ENCODE results near the gene DIRAS1. TPM values are rescaled to one million over a fixed set of nuclear protein-coding genes. Genes with fewer than 3 reads are reported as not detected.
"Not testable (repeated sequence)": the region's sequence is repeated elsewhere in the genome, so short reads cannot be mapped to it uniquely, and the experiment has no call there.

Gene DIRAS1
- polyA plus RNA-seq, 1 donor from 2014 or later, result 0.64 TPM

DNA sequence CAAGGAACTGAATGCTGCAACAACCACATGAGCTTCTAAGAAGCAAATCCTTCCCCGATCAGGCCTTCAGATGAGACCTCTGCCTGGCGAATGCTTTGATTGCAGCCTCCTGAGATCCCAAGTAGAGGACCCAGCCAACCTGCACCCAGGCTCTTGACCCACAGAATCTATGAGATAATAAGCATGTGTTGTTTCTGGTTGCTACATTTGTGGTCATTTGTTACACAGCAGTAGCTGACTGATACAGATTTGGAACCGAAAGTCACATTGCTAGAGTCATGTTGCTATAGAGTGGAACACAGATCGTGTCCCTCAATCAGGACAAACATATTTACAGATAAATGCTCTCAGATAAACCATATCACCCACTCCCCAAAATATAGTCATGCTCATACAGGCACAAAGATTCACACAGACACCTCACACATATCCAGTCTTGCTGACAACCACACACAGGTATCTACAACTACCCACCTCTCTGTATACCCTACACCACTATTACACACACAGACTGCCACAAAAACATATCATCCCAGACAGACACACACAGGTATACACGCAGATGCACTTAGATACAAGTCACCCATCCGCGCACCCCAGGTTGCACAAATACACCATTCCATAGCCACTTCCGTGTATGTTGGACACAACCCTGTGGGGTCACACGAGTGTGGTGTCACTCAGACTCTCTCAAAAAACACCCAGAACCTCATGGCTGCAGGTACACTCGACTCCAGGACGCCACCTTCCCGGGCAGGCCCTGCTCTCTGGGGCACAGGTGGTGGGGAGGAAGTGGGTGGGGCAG, 5.5 kb downstream of the DIRAS1 start:
- H3K27ac Mint-ChIP-seq, result peak overlapping the region; percentile 18 to 79 (median 78)
- H3K27me3 Mint-ChIP-seq, result peaks cover 7% of the 10 kb centered on the region
- H3K4me1 Mint-ChIP-seq, result peaks cover 19 to 30% (median 24%) of the 10 kb centered on the region in 3 donors
- H3K4me3 Mint-ChIP-seq, result peak overlapping the region in 3 of 4 donors; percentile 10 to 50 (median 48)
- peaks cover 2% of the 10 kb centered on the region for H3K36me3 Mint-ChIP-seq
- H3K9me3 Mint-ChIP-seq, result peaks cover 3 to 9% (median 5%) of the 10 kb centered on the region in 3 donors

GRCh38 chr19:2714531-2715269, 6.5 kb downstream of the DIRAS1 start:
- Mint-ChIP-seq H3K4me1 (peaks cover 23 to 30% (median 25%) of the 10 kb centered on the region in 3 donors), H3K36me3 (peaks cover 2% of the 10 kb centered on the region), H3K4me3 (peak overlapping the region in 1 of 4 donors; percentile 59), H3K9me3 (peaks cover 5 to 9% (median 6%) of the 10 kb centered on the region in 3 donors), H3K27me3 (peaks cover 5% of the 10 kb centered on the region), H3K27ac (peak overlapping the region in 1 of 3 donors; percentile 79)

- peaks cover 23 to 28% (median 25%) of the 10 kb centered on the region in 3 donors for H3K4me1 Mint-ChIP-seq
- not testable (repeated sequence) for H3K27ac Mint-ChIP-seq, H3K9me3 Mint-ChIP-seq, H3K4me3 Mint-ChIP-seq, H3K27me3 Mint-ChIP-seq, H3K36me3 Mint-ChIP-seq
Measured at GRCh38 chr19:2714102-2714501, 7.1 kb downstream of the DIRAS1 start.

- not testable (repeated sequence) for H3K9me3 Mint-ChIP-seq, H3K36me3 Mint-ChIP-seq, H3K27ac Mint-ChIP-seq, H3K4me3 Mint-ChIP-seq, H3K27me3 Mint-ChIP-seq
- peaks cover 23 to 28% (median 25%) of the 10 kb centered on the region in 3 donors for H3K4me1 Mint-ChIP-seq
Measured at GRCh38 chr19:2713170-2713569, 8.0 kb downstream of the DIRAS1 start.

GRCh38 chr19:2711875-2712205, 9.3 kb downstream of the DIRAS1 start:
- H3K27me3 Mint-ChIP-seq, result peaks cover 1% of the 10 kb centered on the region
- peak overlapping the region in 2 of 3 donors; percentile 98 to 99 for H3K27ac Mint-ChIP-seq
- H3K9me3 Mint-ChIP-seq, result peaks cover 5 to 9% (median 6%) of the 10 kb centered on the region in 3 donors
- peaks cover 2% of the 10 kb centered on the region for H3K36me3 Mint-ChIP-seq
- peaks cover 23 to 28% (median 25%) of the 10 kb centered on the region in 3 donors for H3K4me1 Mint-ChIP-seq
- H3K4me3 Mint-ChIP-seq, result peak overlapping the region in 2 of 4 donors; percentile 86 to 89

DNA sequence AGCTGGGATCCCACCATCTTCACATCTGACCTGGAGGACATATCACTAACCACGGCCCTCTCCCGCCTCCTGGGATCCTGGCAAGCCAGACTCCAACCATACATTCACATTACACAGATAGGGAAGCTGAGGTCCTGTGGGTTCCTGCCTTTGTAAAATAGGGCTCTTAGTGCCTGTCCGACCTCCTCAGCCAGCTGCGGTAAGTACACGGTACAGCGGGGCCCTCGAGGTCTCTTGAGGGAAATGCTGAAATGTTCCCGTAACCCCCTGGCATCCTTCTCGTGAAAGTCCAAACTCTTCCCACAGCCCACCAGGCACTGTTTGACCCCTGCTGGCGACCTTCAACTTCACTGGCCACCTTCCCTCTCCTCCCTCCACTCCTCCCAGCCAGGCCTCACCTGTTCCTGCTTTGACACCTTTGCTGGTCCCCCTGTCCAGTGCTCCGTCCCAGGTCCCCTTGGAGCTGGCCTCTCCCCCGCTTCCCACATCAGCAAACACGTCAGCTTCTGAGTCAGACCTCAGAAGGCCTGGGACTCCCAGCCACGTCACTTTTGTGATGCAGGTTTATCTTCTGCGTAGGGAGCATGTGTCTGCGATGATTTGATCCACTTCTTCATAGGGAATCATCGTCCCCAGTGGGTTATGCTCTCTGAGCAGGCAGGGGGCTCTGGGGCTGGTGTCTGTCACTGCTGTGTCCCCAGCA, 9.8 kb downstream of the DIRAS1 start:
- peaks cover 1% of the 10 kb centered on the region for H3K27me3 Mint-ChIP-seq
- H3K4me1 Mint-ChIP-seq, result peaks cover 23 to 28% (median 25%) of the 10 kb centered on the region in 3 donors
- peak overlapping the region; percentile 98 to 99 (median 98) for H3K27ac Mint-ChIP-seq
- H3K4me3 Mint-ChIP-seq, result peak overlapping the region; percentile 62 to 89 (median 87)
- peaks cover 2% of the 10 kb centered on the region for H3K36me3 Mint-ChIP-seq
- peaks cover 5 to 9% (median 6%) of the 10 kb centered on the region in 3 donors for H3K9me3 Mint-ChIP-seq

DNA sequence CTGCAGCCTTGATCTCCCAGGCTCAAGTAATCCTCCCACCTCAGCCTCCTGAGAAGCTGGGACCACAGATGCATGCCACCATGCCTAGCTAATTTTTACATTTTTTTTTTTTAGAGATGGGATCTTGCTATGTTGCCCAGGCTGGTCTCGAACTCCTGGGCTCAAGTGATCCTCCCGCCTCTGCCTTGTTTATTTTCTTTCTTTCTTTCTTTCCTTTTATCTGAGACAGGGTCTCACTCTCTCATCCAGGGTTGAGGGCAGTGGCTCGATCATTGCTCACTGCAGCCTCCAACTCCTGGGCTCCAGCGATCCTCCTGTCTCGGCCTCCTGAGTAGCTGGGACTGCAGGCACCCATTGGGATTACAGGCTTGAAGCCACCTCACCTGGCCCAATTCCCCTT, 14.9 kb downstream of the DIRAS1 start:
- Mint-ChIP-seq H3K36me3 (peaks cover 3% of the 10 kb centered on the region), H3K4me3 (peak overlapping the region in 1 of 4 donors; percentile 55), H3K9me3 (peaks cover 0 to 3% (median 0%) of the 10 kb centered on the region in 3 donors), H3K4me1 (peaks cover 14 to 17% (median 14%) of the 10 kb centered on the region in 3 donors), H3K27ac (peak overlapping the region in 1 of 3 donors; percentile 82), H3K27me3 (no peaks in the 10 kb centered on the region)

DNA sequence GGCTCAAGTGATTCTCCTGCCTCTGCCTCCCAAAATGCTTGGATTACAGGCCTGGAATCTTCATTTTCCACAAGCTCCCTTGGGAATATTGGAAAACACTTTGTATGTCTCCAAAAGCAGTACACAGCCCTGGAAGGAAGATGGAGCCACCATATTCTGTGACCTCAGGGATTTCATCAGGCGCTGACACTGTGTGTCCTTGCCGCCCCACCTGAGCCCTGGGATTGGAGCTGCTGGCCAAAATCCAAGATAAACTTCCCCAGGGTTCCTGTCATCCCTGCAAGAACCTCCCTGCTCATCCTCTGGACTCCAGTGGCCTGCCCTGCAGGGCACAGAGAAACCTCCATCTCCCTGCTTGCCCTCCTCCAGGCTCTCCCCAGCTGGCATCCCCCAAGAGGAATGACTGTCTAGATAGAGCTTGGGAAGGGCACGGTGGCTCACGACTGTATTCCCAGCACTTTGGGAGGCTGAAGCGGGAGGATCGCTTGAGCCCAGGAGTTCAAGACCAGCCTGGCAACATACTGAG, 17.4 kb downstream of the DIRAS1 start:
- Mint-ChIP-seq H3K36me3 (peaks cover 6% of the 10 kb centered on the region), H3K4me1 (peaks cover 21 to 27% (median 22%) of the 10 kb centered on the region in 3 donors), H3K9me3 (no peaks in the 10 kb centered on the region), H3K27ac (peak overlapping the region in 1 of 3 donors; percentile 90), H3K27me3 (no peaks in the 10 kb centered on the region), H3K4me3 (peak overlapping the region in 3 of 4 donors; percentile 22 to 71 (median 68))

DNA sequence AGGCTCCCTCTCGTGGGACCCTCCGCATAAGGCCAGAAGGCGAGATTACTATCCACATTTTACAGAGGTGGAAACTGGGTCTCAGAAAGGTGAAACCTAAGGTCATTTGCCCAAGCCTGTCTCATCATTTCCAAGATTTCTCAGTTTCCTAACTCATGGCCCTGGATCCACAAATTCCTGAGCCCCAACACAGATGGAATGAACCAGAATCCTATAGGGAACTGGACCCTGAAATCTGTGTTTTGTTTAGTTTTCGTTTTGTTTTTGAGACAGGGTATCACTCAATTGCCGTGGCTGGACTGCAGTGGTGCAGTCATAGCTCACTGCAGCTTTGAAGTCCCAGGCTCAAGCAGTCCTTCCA, 18.1 kb downstream of the DIRAS1 start:
- no peaks in the 10 kb centered on the region for H3K9me3 Mint-ChIP-seq
- H3K4me1 Mint-ChIP-seq, result peaks cover 24 to 31% (median 27%) of the 10 kb centered on the region in 3 donors
- H3K4me3 Mint-ChIP-seq, result peak overlapping the region; percentile 56 to 71 (median 68)
- no peaks in the 10 kb centered on the region for H3K27me3 Mint-ChIP-seq
- peaks cover 7% of the 10 kb centered on the region for H3K36me3 Mint-ChIP-seq
- H3K27ac Mint-ChIP-seq, result peak overlapping the region; percentile 90 to 94 (median 90)

DNA sequence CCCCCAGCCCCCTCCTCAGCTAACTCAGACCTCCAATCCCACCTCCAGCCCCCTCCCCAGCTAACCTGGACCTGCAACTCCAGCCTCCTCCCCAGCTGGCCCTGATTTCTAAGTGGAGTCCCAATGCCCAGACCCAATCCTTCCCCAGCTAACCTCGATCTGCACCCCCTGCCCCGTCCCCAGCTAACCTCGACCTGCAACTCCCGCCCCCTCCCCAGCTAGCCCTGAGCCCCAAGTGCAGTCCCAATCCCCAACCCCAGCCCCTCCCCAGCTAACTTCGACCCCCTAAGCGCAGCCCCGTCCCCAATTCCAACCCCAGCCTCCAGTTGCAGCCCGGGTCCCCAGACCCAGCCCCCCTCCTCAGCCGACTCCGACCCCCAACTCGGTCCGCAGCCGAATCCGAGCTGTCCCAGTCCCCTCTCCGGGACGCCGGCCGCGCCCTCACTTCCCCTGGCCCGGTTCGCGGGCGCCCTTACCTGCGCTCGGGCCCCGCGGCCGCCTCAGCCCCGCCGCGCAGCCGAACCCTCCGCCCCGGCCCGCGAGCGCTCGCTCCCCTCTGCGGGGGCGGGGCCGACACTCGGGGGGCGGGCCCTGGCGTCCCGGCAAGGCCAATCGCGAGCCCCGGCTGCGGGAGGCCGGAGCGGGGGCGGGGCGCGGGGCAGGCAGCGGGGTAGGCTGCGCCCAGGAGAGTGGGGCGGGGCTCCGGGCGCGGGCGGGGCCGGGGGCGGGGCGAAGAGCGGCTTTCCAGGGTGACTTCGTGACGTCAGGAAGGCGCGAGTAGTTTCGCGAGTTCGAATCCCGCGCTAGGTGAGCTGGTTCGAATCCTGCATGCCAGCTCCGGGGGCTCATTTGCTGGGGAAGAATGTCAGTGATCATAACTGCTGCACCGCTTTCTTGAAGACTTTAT, 18.7 kb downstream of the DIRAS1 start, which contains the start of gene GNG7:
TSS of gene GNG7 (minus strand) at position 525 of the 907 bp plus-strand sequence. CDS start 182,006 bp downstream, outside the sequence.
- H3K36me3 Mint-ChIP-seq, result peaks cover 7% of the 10 kb centered on the region
- H3K27me3 Mint-ChIP-seq, result no peaks in the 10 kb centered on the region
- H3K4me1 Mint-ChIP-seq, result peaks cover 25 to 31% (median 27%) of the 10 kb centered on the region in 3 donors
- H3K27ac Mint-ChIP-seq, result peak within 1 kb of the TSS; percentile 90 to 94 (median 90)
- peak within 1 kb of the TSS; percentile 83 to 97 (median 90) for H3K4me3 Mint-ChIP-seq
- no peaks in the 10 kb centered on the region for H3K9me3 Mint-ChIP-seq

GRCh38 chr19:2701361-2702169, 19.6 kb downstream of the DIRAS1 start:
- no peaks in the 10 kb centered on the region for H3K27me3 Mint-ChIP-seq
- H3K4me1 Mint-ChIP-seq, result peaks cover 30 to 32% (median 31%) of the 10 kb centered on the region in 3 donors
- peak overlapping the region; percentile 83 to 97 (median 90) for H3K4me3 Mint-ChIP-seq
- H3K9me3 Mint-ChIP-seq, result no peaks in the 10 kb centered on the region
- H3K36me3 Mint-ChIP-seq, result peaks cover 7% of the 10 kb centered on the region
- peak overlapping the region; percentile 76 to 99 (median 88) for H3K27ac Mint-ChIP-seq

GRCh38 chr19:2700660-2701360, 20.4 kb downstream of the DIRAS1 start:
- H3K4me3 Mint-ChIP-seq, result peak overlapping the region; percentile 83 to 97 (median 90)
- H3K9me3 Mint-ChIP-seq, result no peaks in the 10 kb centered on the region
- no peaks in the 10 kb centered on the region for H3K27me3 Mint-ChIP-seq
- peak overlapping the region; percentile 76 to 99 (median 88) for H3K27ac Mint-ChIP-seq
- H3K36me3 Mint-ChIP-seq, result peaks cover 10% of the 10 kb centered on the region
- H3K4me1 Mint-ChIP-seq, result peaks cover 34 to 38% (median 35%) of the 10 kb centered on the region in 3 donors
